BE2C (cell line): ENCODE measurements around the gene LILRA5.

Experiments used
- DNase-seq: peaks from one replicate; pipeline ENCODE4 v3.0.0-alpha.2; 2020
- H3K27me3 ChIP-seq: fragments of 250-450 bp; sonication (Bioruptor Pico); 2 replicates; pipeline ENCODE4 v1.5.1; 2020; ENCODE audit warnings: mild to moderate bottlenecking
- H3K36me3 ChIP-seq: fragments of 250-450 bp; sonication (Bioruptor Pico); 2 replicates; pipeline ENCODE4 v1.5.1; 2020; ENCODE audit warnings: mild to moderate bottlenecking
- H3K4me1 ChIP-seq: fragments of 250-450 bp; sonication (Bioruptor Pico); 2 replicates; pipeline ENCODE4 v1.5.1; 2020
- H3K4me3 ChIP-seq: 2 replicates; pipeline ENCODE4 v1.5.1; 2011; ENCODE audit warnings: low read depth, low read length
- H3K9me3 ChIP-seq: fragments of 250-450 bp; sonication (Bioruptor Pico); 2 replicates; pipeline ENCODE4 v1.5.1; 2020
- CTCF ChIP-seq: IDR thresholded peaks from 2 replicates; pipeline ENCODE4 v1.5.1; 2012; ENCODE audit warnings: mild to moderate bottlenecking, low read depth, low read length

LILRA5 gene

GRCh38 chr19:54302257-54302656 lies 10.7 kb downstream of the LILRA5 start:
- Histone ChIP-seq H3K4me1 (no peaks in the 10 kb centered on the region), H3K4me3 (no peak overlapping the region), H3K27me3 (peaks cover 45% of the 10 kb centered on the region), H3K9me3 (no peaks in the 10 kb centered on the region), H3K36me3 (no peaks in the 10 kb centered on the region)
- TF ChIP-seq CTCF, result no peak
- DNase-seq, result no peak

GRCh38 chr19:54299515-54299914 lies 13.5 kb downstream of the LILRA5 start:
- Histone ChIP-seq H3K9me3 (no peaks in the 10 kb centered on the region), H3K27me3 (peaks cover 53% of the 10 kb centered on the region), H3K36me3 (no peaks in the 10 kb centered on the region), H3K4me3 (no peak overlapping the region), H3K4me1 (no peaks in the 10 kb centered on the region)
- no peak for TF ChIP-seq CTCF
- no peak for DNase-seq

GRCh38 chr19:54299126-54299498 lies 13.9 kb downstream of the LILRA5 start:
- no peaks in the 10 kb centered on the region for H3K36me3 ChIP-seq
- no peaks in the 10 kb centered on the region for H3K4me1 ChIP-seq
- no peak overlapping the region for H3K4me3 ChIP-seq
- H3K9me3 ChIP-seq, result no peaks in the 10 kb centered on the region
- peaks cover 51% of the 10 kb centered on the region for H3K27me3 ChIP-seq
- DNase-seq, result no peak
- no peak for TF ChIP-seq CTCF

GRCh38 chr19:54298357-54299125 lies 14.4 kb downstream of the LILRA5 start:
- DNase-seq, result no peak
- no peak for TF ChIP-seq CTCF
- Histone ChIP-seq H3K4me3 (no peak overlapping the region), H3K27me3 (peaks cover 46% of the 10 kb centered on the region), H3K36me3 (no peaks in the 10 kb centered on the region), H3K4me1 (no peaks in the 10 kb centered on the region), H3K9me3 (no peaks in the 10 kb centered on the region)

- no peak for DNase-seq
- H3K27me3 ChIP-seq, result peaks cover 39% of the 10 kb centered on the region
Observed at GRCh38 chr19:54297759-54298305, 15.1 kb downstream of the LILRA5 start.

More at GRCh38 chr19:54297759-54298305, 15.1 kb downstream of the LILRA5 start:
- no peak overlapping the region for H3K4me3 ChIP-seq
- no peaks in the 10 kb centered on the region for H3K9me3 ChIP-seq
- no peaks in the 10 kb centered on the region for H3K4me1 ChIP-seq
- no peaks in the 10 kb centered on the region for H3K36me3 ChIP-seq
- no peak for TF ChIP-seq CTCF
